ENCODE measurements around the gene ORC5.
"Not testable (repeated sequence)": the region's sequence is repeated elsewhere in the genome, so short reads cannot be mapped to it uniquely, and the experiment has no call there.

Gene ORC5

DNA sequence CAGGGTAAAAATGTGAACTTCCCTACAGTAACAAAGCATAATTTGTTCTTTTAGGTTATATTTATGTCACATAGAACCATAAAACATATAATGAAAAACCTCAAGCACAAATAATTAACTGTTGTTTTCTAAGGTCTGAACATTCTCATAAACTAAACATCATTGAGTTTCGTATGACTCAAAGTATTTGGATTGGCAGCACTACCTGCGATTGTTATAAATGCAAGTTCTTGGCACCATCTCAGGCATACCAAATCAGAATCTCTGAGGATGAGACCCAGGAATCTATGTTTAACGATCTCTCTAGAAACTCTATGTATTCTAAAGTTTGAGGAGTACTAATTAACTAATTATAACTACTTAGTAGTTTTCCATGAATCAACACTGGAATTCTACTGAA is 22.5 kb downstream of the ORC5 start:
- no peak for DNase-seq

DNA sequence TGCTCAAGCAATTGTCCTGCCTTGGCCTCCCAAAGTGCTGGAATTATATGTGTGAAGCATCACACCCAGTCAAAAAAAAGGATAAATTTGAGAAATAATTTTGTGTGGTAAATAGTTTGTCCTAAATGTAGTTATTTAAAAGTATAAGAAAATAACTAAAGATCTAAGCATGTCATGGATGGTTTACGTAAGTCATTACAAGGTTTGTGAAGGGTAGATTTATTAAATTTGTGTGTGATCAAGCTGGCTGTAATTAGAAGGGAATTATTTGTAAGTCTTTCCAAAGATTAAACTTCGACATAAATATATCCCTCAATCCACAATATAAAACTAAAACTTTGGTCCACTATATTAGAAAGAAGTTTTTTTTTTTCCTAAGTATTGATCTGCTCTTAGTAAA is 28.6 kb downstream of the ORC5 start:
- no peak for DNase-seq

DNA sequence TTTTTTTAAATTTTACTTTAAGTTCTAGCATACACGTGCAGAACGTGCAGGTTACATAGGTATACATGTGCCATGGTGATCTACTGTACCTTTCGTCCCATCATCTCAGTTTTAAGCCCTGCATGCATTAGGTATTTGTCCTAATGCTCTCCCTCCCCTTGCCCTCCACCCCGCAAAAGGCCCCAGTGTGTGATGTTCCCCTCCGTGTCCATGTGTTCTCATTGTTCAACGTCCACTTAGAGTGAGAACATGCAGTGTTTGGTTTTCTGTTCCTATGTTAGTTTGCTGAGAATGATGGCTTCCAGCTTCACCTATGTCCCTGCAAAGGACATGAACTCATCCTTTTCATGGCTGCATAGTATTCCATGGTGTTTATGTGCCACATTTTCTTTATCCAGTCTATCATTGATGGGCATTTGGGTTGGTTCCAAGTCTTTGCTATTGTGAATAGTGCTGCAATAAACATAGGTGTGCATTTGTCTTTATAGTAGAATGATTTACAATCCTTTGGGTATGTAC is 30.2 kb downstream of the ORC5 start:
- not testable (repeated sequence) for DNase-seq

DNA sequence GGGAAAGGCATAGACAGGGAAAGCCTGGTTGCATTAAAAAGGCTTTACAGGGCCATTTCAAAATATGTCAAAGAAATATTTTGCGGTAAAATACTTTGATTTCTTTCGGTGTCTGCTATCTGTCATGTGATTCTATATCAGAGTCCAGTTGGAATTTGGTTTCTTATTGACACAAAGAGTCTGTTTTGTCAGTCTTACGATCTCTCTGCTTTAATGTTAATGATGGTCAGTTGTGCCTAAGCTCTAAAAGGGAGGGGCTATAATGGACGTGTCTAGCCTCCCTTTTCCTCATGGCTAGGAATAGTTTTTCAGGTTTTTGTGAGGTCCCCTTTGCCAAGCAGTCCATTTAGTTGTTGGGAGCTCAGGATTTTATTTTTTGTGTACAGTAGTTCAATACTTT is 31.5 kb downstream of the ORC5 start:
- DNase-seq = no peak

DNA sequence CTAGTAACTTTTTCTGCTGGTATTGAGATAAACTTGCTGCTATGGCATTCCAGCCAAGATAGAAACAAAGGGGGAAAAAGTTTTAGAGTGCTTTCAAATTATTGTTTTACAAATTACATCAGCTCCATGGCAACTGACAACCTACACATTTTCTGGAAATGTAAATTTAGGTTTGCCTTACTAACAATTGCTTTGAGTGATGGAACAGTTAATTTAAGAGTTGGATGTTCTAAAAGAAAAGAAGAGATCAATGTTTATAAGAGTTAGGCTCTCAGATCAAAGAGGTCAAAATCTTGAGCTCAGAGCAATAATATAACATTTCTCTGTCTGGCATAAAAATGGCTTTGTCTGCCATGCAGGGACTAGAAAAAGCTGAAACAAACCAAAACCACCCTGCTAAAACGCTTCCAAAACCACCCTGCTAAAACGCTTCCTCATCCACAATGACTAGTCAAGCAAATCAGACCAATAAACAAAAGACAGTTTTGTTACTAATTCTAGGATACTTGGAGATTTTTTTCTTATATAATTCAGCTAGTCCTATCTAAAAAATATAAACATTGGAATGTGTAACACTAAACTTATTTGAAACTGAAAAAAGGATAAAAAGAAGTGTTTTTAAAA is 32.3 kb downstream of the ORC5 start:
- DNase-seq = no peak

DNA sequence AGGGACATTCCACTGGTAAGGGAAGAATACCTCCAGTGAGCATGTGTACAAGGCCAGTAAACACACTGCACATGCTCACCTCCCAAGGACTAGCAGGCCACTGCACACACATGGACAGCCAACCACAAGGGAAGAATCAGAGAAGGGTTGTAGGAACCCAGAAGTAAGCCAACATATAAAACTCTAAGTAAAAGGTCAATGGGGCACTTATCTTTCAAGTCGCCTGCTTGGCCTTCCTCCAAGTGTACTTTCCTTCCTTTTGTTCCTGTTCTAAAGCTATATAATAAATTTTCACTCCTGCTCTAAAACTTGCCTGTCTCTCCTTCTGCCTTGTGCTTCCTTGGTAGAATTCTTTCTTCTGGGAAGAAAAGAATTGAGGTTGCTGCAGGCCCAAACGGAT is 33.0 kb downstream of the ORC5 start:
- no peak for DNase-seq

DNA sequence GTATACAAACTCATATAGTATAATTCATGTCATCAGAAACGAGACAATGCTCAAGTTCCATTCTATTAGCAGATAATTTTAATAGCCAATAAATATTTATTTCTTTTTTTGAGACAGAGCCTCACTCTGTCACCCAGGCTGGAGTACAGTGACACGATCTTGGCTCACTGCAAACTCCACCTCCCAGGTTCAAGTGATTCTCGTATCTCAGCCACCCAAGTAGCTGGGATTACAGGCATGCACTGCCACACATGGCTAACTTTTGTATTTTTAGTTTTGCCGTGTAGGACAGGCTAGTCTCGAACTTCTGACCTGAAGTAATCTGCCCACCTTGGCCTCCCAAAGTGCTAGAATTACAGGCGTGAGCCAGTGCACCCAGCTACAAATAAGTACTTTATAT is 45.7 kb downstream of the ORC5 start:
- no peak for DNase-seq

DNA sequence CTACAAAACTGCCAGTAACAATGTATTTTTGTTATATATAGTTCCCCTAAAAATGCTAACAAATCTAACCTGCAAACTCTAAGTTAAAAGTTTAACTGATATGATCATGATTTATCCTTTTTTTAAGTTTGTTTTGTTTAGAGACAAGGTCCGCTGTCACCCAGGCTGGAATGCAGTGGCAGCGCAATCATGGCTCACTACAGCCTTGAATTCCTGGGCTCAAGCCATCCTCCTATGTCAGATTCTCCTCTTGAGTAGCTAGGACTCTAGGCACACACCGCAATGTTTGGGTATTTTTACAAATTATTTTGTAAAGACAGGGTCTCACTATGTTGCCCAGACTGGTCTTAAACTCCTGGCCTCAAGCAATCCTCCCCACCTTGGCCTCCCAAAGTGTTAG is 46.6 kb downstream of the ORC5 start:
- no peak for DNase-seq

DNA sequence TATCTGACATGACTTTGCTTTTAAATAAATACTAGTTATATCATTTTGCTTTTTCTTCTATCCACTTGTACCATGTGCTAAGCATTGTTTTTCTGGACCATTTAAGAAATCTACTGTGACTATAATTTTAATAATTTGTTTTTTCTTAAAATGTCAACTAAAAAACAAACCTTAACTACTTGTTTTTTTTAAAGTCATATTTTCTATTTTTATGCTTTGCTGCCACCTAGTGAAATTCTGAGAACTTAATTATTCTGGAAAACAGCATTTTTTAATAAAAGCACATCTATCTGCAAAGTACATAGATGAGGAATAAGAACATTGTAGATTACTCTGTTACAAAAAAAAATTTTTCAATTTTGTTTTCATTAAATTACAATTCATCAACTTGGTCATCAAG is 47.4 kb downstream of the ORC5 start:
- peak; percentile 9 for DNase-seq

DNA sequence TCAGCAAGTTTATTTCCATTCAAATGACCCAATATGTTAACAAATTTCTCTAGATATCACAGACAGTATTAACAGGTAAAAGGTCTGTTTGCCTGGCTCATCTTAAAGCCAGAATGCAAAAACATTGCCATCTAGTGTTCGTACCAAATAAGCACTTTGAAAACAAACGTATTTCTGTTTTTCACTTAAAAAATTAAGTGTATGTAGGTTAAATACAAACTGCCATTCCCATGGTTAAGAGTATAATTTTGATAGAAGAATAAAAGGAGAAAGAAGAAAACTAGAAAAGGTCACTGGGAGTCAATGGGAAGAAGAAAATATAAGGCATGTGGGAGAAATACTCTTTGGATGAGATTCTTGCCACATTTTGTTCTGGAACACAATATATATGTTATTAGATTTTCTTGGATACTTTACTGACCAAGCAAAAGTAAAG is 51.0 kb downstream of the ORC5 start:
- peak; percentile 64 for DNase-seq

DNA sequence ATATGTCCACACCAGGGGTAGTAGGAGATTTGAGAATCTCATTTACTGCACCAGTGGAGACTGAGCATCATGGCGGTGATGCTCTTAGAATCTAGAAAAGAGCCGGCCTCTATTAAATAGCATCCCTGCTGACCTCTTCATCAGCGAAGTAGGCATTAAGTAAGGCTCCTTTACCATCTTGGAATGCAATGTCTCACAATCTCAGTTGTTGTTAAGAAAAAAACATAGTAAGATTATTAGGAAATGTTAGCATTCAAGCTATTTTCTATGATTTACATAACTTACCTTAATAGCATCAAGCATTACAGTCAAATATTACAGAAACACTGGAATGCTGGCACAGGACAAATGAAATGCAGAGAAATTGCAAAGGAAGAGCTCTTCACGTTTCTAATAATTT is 54.5 kb downstream of the ORC5 start:
- no peak for DNase-seq

DNA sequence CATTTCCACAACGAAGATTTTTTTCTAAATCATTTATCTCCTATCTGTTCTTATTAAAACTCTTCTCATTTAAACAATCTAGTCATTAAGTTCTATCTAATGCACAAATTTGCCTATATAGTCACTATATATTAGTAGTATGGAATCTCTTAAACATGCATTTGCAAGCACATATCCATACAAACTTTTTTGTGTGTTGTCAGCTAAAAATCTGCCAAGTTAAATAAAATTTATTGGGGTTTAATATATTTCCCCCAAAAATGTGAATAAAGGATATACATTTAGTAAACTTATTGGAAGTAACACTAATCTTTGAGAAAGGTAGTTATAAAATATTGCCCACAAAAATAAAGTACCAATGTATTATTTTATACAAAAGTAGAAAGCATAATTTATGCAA is 55.3 kb downstream of the ORC5 start:
- DNase-seq = no peak

DNA sequence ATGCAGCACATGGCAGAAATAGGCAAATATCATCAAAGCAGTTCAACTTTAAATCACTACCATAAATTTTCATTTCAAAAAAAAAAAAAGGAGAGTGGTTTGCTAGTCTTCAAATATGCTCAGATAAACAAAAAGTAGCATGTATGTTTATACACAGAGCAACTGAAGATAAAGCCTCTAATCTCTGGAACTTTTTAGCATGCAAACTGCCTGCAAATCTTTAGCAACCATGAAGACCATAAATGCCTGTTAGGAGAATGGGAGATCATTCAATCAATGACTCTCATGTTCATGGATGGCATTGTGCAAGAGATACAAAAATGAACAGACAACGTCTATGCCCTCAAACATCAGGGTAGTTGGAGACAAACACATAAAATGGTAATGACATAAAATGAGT is 57.3 kb downstream of the ORC5 start:
- no peak for DNase-seq

DNA sequence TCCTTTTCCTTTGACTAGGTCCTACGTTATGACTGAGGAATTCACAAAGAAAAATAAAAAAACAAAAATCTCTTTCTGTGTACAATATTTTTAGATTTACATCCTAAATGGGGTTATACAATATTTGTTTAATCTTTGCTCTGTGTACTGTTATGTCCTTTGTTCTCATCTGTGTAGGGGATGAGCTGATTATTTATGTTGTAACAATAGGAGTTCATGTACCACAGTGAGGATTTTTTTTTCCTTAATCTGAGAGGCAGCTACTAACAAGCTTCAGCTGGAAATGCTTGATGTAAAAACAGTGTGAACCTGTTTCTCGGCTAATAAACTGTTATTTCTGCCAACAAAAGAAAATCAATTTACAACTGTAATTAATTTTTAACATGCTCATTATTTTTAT is 58.0 kb downstream of the ORC5 start:
- DNase-seq = no peak

DNA sequence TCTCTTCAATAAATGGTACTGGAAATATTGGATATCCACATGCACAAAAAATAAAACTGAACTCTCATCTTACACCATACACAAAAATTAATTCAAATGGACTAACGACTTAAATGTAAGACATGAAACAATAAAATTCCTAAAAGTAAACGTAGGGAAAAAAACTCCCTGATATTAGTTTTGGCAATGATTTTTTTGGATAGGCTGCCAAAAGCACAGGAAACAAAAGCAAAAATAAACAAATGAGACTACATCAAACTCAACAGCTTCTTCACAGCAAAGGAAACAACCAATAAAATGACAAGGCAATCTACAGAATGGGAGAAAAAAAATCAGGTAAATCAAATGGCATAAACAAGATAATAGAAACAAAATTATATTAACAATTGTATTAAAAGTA is 65.7 kb downstream of the ORC5 start:
- peak; percentile 30 for DNase-seq

DNA sequence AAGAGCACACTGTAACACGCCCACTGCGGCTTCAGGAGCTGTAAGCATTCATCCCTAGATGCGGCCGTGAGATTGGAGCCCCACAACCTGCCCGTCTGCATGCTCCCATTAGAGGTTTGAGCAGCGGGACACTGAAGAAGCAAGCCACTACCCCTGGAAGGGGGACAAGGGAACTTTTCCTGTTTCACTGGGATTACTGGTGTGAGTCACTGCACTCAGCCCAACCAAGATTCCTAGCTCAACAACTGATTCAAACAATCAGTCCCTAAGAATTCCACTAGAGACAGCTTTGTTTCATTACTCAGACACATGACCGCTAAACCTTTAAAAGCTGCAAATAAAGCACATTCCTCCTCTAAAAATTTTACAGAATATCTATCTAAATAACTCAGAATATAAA is 69.8 kb downstream of the ORC5 start:
- no peak for DNase-seq

DNA sequence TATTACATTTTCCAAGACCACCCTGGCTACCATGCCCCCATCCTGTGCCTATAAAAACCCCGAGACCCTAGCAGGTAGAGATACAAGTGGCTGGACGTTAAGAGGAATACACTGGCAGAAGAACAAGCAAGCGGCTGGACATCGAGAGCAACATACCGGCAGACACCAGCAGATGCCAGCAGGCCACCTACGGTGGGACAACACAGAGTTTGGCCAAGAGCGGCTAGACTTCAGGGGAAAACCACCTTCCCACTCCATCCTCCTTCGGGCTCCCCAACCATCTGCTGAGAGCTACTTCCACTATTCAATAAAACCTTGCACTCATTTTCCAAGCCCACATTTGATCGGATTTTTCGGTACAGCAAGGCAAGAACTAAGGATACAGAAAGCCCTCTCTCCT is 70.3 kb downstream of the ORC5 start:
- DNase-seq = no peak

DNA sequence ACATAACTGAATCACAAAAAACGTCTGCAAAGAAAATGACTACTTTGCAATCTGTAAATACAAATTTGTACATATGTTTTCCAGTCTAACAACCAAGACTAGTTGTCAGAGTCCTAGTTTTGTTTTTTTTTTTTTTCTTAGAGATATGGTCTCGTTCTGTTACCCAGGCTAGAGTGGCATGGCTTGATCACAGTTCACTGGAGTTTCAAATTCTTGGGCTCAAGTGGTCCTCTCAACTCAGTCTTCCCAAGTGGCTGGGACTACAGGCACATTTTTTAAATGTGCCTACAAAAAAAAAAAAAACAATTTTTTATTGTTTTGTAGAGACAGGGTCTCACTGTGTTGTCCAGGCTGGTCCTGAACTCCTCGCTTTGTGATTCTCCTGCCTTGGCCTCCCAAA is 70.8 kb downstream of the ORC5 start:
- DNase-seq = no peak

DNA sequence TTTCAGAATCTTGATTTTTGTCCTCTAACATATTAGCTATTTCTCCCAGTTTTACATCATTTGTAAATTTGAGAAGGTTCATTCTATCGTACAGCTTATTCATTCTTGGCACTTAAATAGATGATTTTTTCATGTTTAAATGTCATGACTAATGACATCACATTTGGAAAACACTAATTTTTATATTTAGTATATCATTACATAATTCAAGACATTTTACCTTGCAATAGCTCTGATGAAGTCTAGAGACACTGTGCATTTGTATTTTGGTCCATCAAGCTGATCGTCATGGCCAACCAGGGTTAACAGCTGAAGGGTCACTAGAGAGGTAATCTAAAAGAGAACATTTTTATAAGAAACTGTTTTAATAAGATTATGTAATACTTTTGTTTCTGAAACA is 71.3 kb downstream of the ORC5 start:
- no peak for DNase-seq

DNA sequence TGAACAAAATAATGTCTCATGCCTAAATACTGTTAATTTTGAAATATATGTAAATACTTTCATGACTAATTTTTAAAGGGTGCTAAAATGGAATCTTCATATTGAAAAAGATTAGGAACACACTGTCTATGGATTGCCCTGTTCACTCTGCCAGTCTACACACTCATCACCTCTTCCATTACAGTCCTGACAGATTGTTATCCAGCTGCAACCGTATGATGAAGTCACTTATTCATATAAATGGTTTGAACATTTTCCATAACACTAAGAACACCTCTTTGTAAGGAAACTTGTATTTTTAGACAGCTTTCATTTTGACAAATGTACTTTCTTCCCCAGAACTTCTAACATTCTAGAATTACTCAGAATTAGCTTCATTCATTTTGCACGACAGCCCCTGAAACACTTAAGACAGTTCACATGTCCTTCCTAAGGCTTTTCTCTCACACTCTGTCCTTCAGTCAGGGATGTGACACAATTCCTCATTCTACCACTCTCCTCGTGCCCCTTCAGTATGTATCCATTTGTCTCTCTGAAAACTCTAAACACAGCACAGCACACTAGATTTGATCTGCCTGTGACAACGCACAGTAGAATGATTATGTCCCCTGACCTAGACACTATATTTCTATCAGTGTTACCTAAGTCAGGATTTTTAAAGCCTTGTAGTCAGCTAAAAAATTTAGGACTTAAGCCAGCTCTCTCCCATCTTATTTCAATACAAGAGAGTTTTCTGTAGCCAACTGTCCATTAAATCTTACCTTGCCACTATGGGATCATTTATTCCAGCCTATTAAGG is 71.9 kb downstream of the ORC5 start:
- DNase-seq = no peak

DNA sequence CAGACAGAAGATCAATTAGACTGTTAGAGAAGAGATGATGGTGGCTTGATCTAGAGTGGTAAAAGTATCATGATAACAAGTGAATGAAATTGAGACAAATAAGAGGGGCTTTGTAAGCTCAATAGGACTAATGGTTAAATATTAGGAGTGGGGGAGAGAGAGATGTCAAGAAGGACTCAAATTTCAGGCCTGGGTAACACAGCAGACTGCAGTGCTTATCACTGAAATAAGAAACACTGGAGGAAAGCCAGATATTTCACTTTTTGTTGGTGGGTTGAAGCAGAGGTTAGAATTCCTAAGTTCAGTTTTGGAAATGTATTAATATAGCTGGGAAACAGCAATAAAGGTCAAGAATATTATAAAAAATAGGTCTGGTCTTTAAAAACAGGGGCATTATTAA is 74.6 kb downstream of the ORC5 start:
- DNase-seq = peak; percentile 22

DNA sequence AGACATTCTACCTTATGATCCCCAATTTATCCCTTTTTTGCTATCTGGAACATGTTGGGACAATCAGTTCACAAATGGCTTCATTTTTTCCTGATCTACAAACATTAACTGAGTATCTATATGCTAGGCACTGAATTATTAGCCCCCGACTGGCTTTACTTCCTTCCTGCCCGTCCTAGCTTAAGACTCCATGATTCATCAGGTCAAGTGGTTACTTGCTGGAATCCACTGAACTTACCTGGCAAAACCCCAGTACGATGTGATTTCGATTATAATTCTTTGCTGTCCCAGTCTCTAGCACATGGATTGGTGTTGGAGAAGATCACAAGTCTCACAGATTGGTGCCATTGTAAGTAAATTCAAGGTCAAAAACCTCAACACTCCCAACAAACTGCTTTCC is 77.1 kb downstream of the ORC5 start:
- no peak for DNase-seq

DNA sequence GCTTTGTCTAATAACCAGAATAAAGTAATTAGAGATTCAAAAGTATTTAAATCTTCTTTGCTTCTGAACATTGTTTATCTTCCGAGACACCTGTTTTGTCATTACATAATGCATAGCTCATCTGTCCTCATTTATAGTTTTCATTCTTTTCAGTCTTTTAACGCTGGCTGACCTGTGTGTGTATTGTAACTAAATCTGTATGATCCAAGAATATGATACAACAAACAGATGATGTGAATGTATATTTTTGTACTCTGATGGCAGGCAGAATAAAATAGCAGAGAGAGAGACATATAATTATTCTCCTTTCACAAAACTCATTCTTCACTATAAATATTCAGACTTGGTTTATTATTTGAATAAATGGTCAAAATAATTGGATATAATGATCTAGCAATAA is 80.6 kb downstream of the ORC5 start:
- no peak for DNase-seq

DNA sequence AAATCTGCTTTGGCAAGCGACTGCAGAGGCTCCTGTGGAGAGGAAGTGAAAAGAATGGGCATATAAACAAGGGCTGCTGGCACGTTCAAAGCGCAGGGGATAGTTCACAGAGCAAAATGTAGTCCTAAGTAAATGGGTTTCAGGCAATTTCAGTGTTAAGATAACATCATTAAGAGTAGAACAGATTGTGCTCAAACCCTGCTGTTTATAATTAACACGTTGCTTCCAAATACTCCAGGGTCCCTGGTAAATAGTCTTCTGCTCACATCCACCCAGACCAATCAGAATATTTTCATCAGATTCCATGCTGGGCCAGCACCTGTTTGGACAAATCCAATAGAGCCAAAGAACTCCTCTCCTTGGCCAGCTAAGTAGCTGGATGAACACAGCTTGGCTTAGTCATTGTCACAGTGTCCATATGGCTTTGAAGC is 81.4 kb downstream of the ORC5 start:
- no peak for DNase-seq
